HG03342 (cell line): ENCODE measurements around the gene CCDC30.

Source experiments
- ATAC-seq: cut with Tn5 transposase; IDR thresholded peaks from one replicate; pipeline ENCODE4 v1.9.1; 2021; ENCODE audit warnings: mild to moderate bottlenecking, moderate library complexity; ENCODE audit not compliant: unreplicated experiment

The CCDC30 gene

GRCh38 chr1:42684139-42684538, 221.1 kb downstream of the CCDC30 start:
- ATAC-seq = no peak

GRCh38 chr1:42686418-42686817, 223.3 kb downstream of the CCDC30 start:
- no peak for ATAC-seq

GRCh38 chr1:42689912-42690311, 226.8 kb downstream of the CCDC30 start:
- no peak for ATAC-seq

GRCh38 chr1:42690477-42691156, 227.5 kb downstream of the CCDC30 start:
- ATAC-seq = no peak

GRCh38 chr1:42691157-42691498, 228.0 kb downstream of the CCDC30 start:
- ATAC-seq = no peak

- ATAC-seq = no peak
Observed at GRCh38 chr1:42692461-42692860, 229.4 kb downstream of the CCDC30 start.

GRCh38 chr1:42692911-42693310, 229.8 kb downstream of the CCDC30 start:
- no peak for ATAC-seq

GRCh38 chr1:42698081-42698813, 235.2 kb downstream of the CCDC30 start:
- ATAC-seq = no peak

- ATAC-seq = no peak
Observed at GRCh38 chr1:42700006-42700405, 236.9 kb downstream of the CCDC30 start.

- ATAC-seq = no peak
Observed at GRCh38 chr1:42703888-42704464, 240.9 kb downstream of the CCDC30 start.
